IPS-15b (cell line): ENCODE measurements around the gene AP3D1.

Experiments used
- H3K27me3 ChIP-seq: one replicate; pipeline ENCODE4 v1.6.1; 2013; ENCODE audit warnings: low read length; ENCODE audit not compliant: control insufficient read depth, insufficient read depth
- H3K36me3 ChIP-seq: one replicate; pipeline ENCODE4 v1.6.1; 2013; ENCODE audit warnings: low read length; ENCODE audit not compliant: control insufficient read depth, insufficient read depth
- H3K4me1 ChIP-seq: one replicate; pipeline ENCODE4 v1.6.1; 2013; ENCODE audit warnings: mild to moderate bottlenecking, low read length; ENCODE audit not compliant: control insufficient read depth, insufficient read depth
- H3K4me3 ChIP-seq: one replicate; pipeline ENCODE4 v1.5.1; 2013; ENCODE audit warnings: low read depth, low read length
- H3K9ac ChIP-seq: one replicate; pipeline ENCODE4 v1.6.1; 2013; ENCODE audit warnings: low read depth, mild to moderate bottlenecking, low read length
- H3K9me3 ChIP-seq: one replicate; pipeline ENCODE4 v1.6.1; 2013; ENCODE audit warnings: mild to moderate bottlenecking, low read length; ENCODE audit not compliant: control insufficient read depth, insufficient read depth

AP3D1 gene

GRCh38 chr19:2111425-2111824 is 39.9 kb downstream of the AP3D1 start:
- H3K27me3 ChIP-seq: no peaks in the 10 kb centered on the region
- no peak overlapping the region for H3K4me3 ChIP-seq
- H3K9ac ChIP-seq: no peak overlapping the region
- H3K9me3 ChIP-seq: no peaks in the 10 kb centered on the region
- H3K4me1 ChIP-seq: no peaks in the 10 kb centered on the region
- H3K36me3 ChIP-seq: peaks cover 94% of the 10 kb centered on the region

- Histone ChIP-seq H3K27me3 (no peaks in the 10 kb centered on the region), H3K9me3 (no peaks in the 10 kb centered on the region), H3K4me1 (no peaks in the 10 kb centered on the region), H3K36me3 (peaks cover 94% of the 10 kb centered on the region), H3K4me3 (no peak overlapping the region), H3K9ac (no peak overlapping the region)
These were observed 40.5 kb downstream of the AP3D1 start for GRCh38 chr19:2110822-2111221.

- H3K27me3 ChIP-seq: no peaks in the 10 kb centered on the region
- H3K36me3 ChIP-seq: peaks cover 88% of the 10 kb centered on the region
- H3K9me3 ChIP-seq: no peaks in the 10 kb centered on the region
- H3K4me3 ChIP-seq: no peak overlapping the region
- no peak overlapping the region for H3K9ac ChIP-seq
- H3K4me1 ChIP-seq: no peaks in the 10 kb centered on the region
These were observed 42.1 kb downstream of the AP3D1 start for GRCh38 chr19:2109046-2109864.

- H3K4me1 ChIP-seq: no peaks in the 10 kb centered on the region
- H3K4me3 ChIP-seq: no peak overlapping the region
- no peaks in the 10 kb centered on the region for H3K9me3 ChIP-seq
- no peaks in the 10 kb centered on the region for H3K27me3 ChIP-seq
- H3K36me3 ChIP-seq: peaks cover 86% of the 10 kb centered on the region
- no peak overlapping the region for H3K9ac ChIP-seq
These were observed 42.9 kb downstream of the AP3D1 start for GRCh38 chr19:2108251-2109016.

- Histone ChIP-seq H3K9me3 (no peaks in the 10 kb centered on the region), H3K36me3 (peaks cover 71% of the 10 kb centered on the region), H3K9ac (no peak overlapping the region), H3K27me3 (no peaks in the 10 kb centered on the region), H3K4me3 (no peak overlapping the region), H3K4me1 (no peaks in the 10 kb centered on the region)
These were observed 48.2 kb downstream of the AP3D1 start for GRCh38 chr19:2103045-2103707.

GRCh38 chr19:2101417-2102335 is 49.7 kb downstream of the AP3D1 start:
- Histone ChIP-seq H3K36me3 (peaks cover 62% of the 10 kb centered on the region), H3K9ac (no peak overlapping the region), H3K4me1 (no peaks in the 10 kb centered on the region), H3K9me3 (no peaks in the 10 kb centered on the region), H3K4me3 (no peak overlapping the region), H3K27me3 (no peaks in the 10 kb centered on the region)

- Histone ChIP-seq H3K4me3 (no peak overlapping the region), H3K9me3 (no peaks in the 10 kb centered on the region), H3K4me1 (no peaks in the 10 kb centered on the region), H3K27me3 (no peaks in the 10 kb centered on the region), H3K9ac (no peak overlapping the region), H3K36me3 (peaks cover 52% of the 10 kb centered on the region)
These were observed 50.7 kb downstream of the AP3D1 start for GRCh38 chr19:2100719-2101061.

DNA sequence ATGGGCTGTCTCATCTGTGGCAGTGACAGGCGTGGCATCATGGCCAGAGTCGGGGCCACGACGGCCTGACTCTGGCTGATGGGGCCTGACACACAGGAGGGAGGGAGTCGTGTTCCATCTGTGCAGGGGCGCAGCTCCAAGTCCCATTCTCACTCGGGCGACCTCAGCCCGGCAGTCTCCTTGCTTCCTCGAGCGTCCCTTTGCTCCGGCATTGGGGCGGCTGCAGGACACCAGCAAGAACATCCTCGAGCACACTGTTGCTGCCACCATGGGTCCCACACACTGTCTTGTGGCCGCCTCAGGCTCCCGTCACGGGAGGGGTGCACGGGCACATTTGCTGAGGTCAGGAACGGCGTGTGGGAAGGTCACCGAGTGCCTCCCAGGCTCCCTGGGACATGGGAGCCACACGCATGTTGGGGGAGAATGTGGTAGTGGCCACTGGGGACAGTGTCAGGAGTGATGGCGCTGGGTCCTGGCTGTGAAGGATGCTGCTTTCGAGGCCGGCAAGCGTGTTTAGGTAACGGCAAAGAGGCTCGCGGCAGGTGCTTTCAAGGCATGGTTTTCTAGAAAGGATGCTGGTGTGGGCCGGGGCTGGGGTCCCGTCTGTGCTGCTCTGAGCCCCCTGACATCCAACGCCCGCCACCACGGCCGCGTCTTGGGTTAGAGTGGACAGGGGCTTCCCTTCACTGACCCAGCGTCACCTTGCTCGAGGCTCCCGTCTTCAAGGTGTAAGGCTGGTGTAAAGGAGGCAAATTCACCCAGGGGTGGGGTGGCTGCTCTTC is 51.2 kb downstream of the AP3D1 start:
- Histone ChIP-seq H3K9me3 (no peaks in the 10 kb centered on the region), H3K36me3 (peaks cover 49% of the 10 kb centered on the region), H3K4me1 (no peaks in the 10 kb centered on the region), H3K27me3 (no peaks in the 10 kb centered on the region), H3K9ac (no peak overlapping the region), H3K4me3 (no peak overlapping the region)

- Histone ChIP-seq H3K27me3 (no peaks in the 10 kb centered on the region), H3K4me1 (no peaks in the 10 kb centered on the region), H3K4me3 (no peak overlapping the region)
These were observed 52.3 kb downstream of the AP3D1 start for GRCh38 chr19:2099054-2099501.

GRCh38 chr19:2097886-2098327 is 53.5 kb downstream of the AP3D1 start:
- no peak overlapping the region for H3K9ac ChIP-seq
- H3K27me3 ChIP-seq: no peaks in the 10 kb centered on the region
- no peaks in the 10 kb centered on the region for H3K9me3 ChIP-seq
- no peak overlapping the region for H3K4me3 ChIP-seq
- H3K4me1 ChIP-seq: no peaks in the 10 kb centered on the region
- peaks cover 33% of the 10 kb centered on the region for H3K36me3 ChIP-seq

More at GRCh38 chr19:2099054-2099501, 52.3 kb downstream of the AP3D1 start:
- Histone ChIP-seq H3K9ac (no peak overlapping the region), H3K36me3 (peaks cover 42% of the 10 kb centered on the region), H3K9me3 (no peaks in the 10 kb centered on the region)
